Thyroid gland (tissue), 4 donors: Measurements from ENCODE around the gene ODF4.

ENCODE experiments used
- CTCF ChIP-seq, 6 experiments: fragments of 200-600 bp in 3 of 6; fragments of 450-650 bp in 3 of 6; sonication (generic) in 3 of 6; IDR thresholded peaks; one replicate each; pipeline ENCODE4 v1.5.1; 2016 to 2019; ENCODE audit warnings: antibody characterized with exemption in 6 of 6, mild to moderate bottlenecking in 2 of 6, inconsistent platforms in 1 of 6, moderate library complexity in 1 of 6
- POLR2A ChIP-seq, 2 donors: fragments of 450-650 bp; IDR thresholded peaks; one replicate each; pipeline ENCODE4 v1.6.1; 2017; ENCODE audit warnings: antibody characterized with exemption in 2 of 2, mild to moderate bottlenecking in 2 of 2, moderate library complexity in 1 of 2

- TF ChIP-seq CTCF (IDR thresholded peaks at IDR 0.05) (no peak), POLR2A (IDR thresholded peaks at IDR 0.05) (no peak)
These were observed at the start of gene ODF4 for GRCh38 chr17:8339540-8339939.
